ENCODE results near the gene DLX6.

The DLX6 gene

GRCh38 chr7:96989241-96989858 is 16.0 kb upstream of the DLX6 start:
- no peak for DNase-seq (ENCODE audit: low spot score)
- Mint-ChIP-seq H3K4me3 (no peak overlapping the region), H3K4me1 (ENCODE audit: low read depth) (no peaks in the 10 kb centered on the region), H3K27me3 (ENCODE audit: low read depth) (peaks cover 83% of the 10 kb centered on the region), H3K27ac (no peak overlapping the region), H3K36me3 (ENCODE audit: low read depth) (peaks cover 3% of the 10 kb centered on the region), H3K9me3 (no peaks in the 10 kb centered on the region)

- Mint-ChIP-seq H3K36me3 (ENCODE audit: low read depth) (peaks cover 3% of the 10 kb centered on the region), H3K4me1 (ENCODE audit: low read depth) (no peaks in the 10 kb centered on the region), H3K9me3 (no peaks in the 10 kb centered on the region), H3K4me3 (no peak overlapping the region), H3K27ac (no peak overlapping the region), H3K27me3 (ENCODE audit: low read depth) (peaks cover 85% of the 10 kb centered on the region)
- no peak for DNase-seq (ENCODE audit: low spot score)
Observed at GRCh38 chr7:96989859-96990317, 15.5 kb upstream of the DLX6 start.

GRCh38 chr7:96991546-96992191 is 13.7 kb upstream of the DLX6 start:
- DNase-seq (ENCODE audit: low spot score) = no peak
- Mint-ChIP-seq H3K4me1 (ENCODE audit: low read depth) (no peaks in the 10 kb centered on the region), H3K27ac (no peak overlapping the region), H3K27me3 (ENCODE audit: low read depth) (peaks cover 93% of the 10 kb centered on the region), H3K4me3 (no peak overlapping the region), H3K9me3 (no peaks in the 10 kb centered on the region), H3K36me3 (ENCODE audit: low read depth) (peaks cover 3% of the 10 kb centered on the region)

- H3K9me3 Mint-ChIP-seq = no peaks in the 10 kb centered on the region
- H3K36me3 Mint-ChIP-seq (ENCODE audit: low read depth) = peaks cover 3% of the 10 kb centered on the region
- H3K4me3 Mint-ChIP-seq = no peak overlapping the region
- no peak for DNase-seq (ENCODE audit: low spot score)
- no peaks in the 10 kb centered on the region for H3K4me1 Mint-ChIP-seq (ENCODE audit: low read depth)
- peak overlapping the region; percentile 63 for H3K27ac Mint-ChIP-seq
- H3K27me3 Mint-ChIP-seq (ENCODE audit: low read depth) = peaks cover 94% of the 10 kb centered on the region
Observed at GRCh38 chr7:96992192-96993005, 13.0 kb upstream of the DLX6 start.

GRCh38 chr7:96993094-96993865 is 12.1 kb upstream of the DLX6 start:
- Mint-ChIP-seq H3K27ac (no peak overlapping the region), H3K36me3 (ENCODE audit: low read depth) (peaks cover 3% of the 10 kb centered on the region), H3K27me3 (ENCODE audit: low read depth) (peaks cover 96% of the 10 kb centered on the region), H3K4me1 (ENCODE audit: low read depth) (no peaks in the 10 kb centered on the region), H3K4me3 (no peak overlapping the region), H3K9me3 (no peaks in the 10 kb centered on the region)
- no peak for DNase-seq (ENCODE audit: low spot score)

- no peak overlapping the region for H3K4me3 Mint-ChIP-seq
- DNase-seq (ENCODE audit: low spot score) = no peak
- H3K27ac Mint-ChIP-seq = no peak overlapping the region
- H3K27me3 Mint-ChIP-seq (ENCODE audit: low read depth) = peaks cover 95% of the 10 kb centered on the region
- H3K36me3 Mint-ChIP-seq (ENCODE audit: low read depth) = peaks cover 3% of the 10 kb centered on the region
- H3K9me3 Mint-ChIP-seq = no peaks in the 10 kb centered on the region
- no peaks in the 10 kb centered on the region for H3K4me1 Mint-ChIP-seq (ENCODE audit: low read depth)
Observed at GRCh38 chr7:96993980-96994379, 11.4 kb upstream of the DLX6 start.

GRCh38 chr7:96995406-96996110 is 9.8 kb upstream of the DLX6 start:
- no peaks in the 10 kb centered on the region for H3K4me1 Mint-ChIP-seq (ENCODE audit: low read depth)
- H3K36me3 Mint-ChIP-seq (ENCODE audit: low read depth) = peaks cover 3% of the 10 kb centered on the region
- no peak for DNase-seq (ENCODE audit: low spot score)
- no peak overlapping the region for H3K4me3 Mint-ChIP-seq
- H3K27me3 Mint-ChIP-seq (ENCODE audit: low read depth) = peaks cover 96% of the 10 kb centered on the region
- no peak overlapping the region for H3K27ac Mint-ChIP-seq
- no peaks in the 10 kb centered on the region for H3K9me3 Mint-ChIP-seq

GRCh38 chr7:96996111-96996957 is 9.0 kb upstream of the DLX6 start:
- no peak for DNase-seq (ENCODE audit: low spot score)
- Mint-ChIP-seq H3K4me1 (ENCODE audit: low read depth) (no peaks in the 10 kb centered on the region), H3K27me3 (ENCODE audit: low read depth) (peaks cover 97% of the 10 kb centered on the region), H3K36me3 (ENCODE audit: low read depth) (peaks cover 3% of the 10 kb centered on the region), H3K4me3 (no peak overlapping the region), H3K27ac (peak overlapping the region; percentile 65), H3K9me3 (no peaks in the 10 kb centered on the region)

GRCh38 chr7:96996958-96997511 is 8.3 kb upstream of the DLX6 start:
- H3K4me3 Mint-ChIP-seq = no peak overlapping the region
- H3K27ac Mint-ChIP-seq = peak overlapping the region; percentile 65
- no peaks in the 10 kb centered on the region for H3K4me1 Mint-ChIP-seq (ENCODE audit: low read depth)
- H3K9me3 Mint-ChIP-seq = no peaks in the 10 kb centered on the region
- peaks cover 96% of the 10 kb centered on the region for H3K27me3 Mint-ChIP-seq (ENCODE audit: low read depth)
- peaks cover 3% of the 10 kb centered on the region for H3K36me3 Mint-ChIP-seq (ENCODE audit: low read depth)
- no peak for DNase-seq (ENCODE audit: low spot score)

- H3K27ac Mint-ChIP-seq = no peak overlapping the region
- H3K4me3 Mint-ChIP-seq = no peak overlapping the region
- H3K4me1 Mint-ChIP-seq (ENCODE audit: low read depth) = no peaks in the 10 kb centered on the region
- no peak for DNase-seq (ENCODE audit: low spot score)
- peaks cover 3% of the 10 kb centered on the region for H3K36me3 Mint-ChIP-seq (ENCODE audit: low read depth)
- peaks cover 96% of the 10 kb centered on the region for H3K27me3 Mint-ChIP-seq (ENCODE audit: low read depth)
- no peaks in the 10 kb centered on the region for H3K9me3 Mint-ChIP-seq
Observed at GRCh38 chr7:96997512-96998032, 7.8 kb upstream of the DLX6 start.

GRCh38 chr7:96998333-96998732 is 7.0 kb upstream of the DLX6 start:
- no peak for DNase-seq (ENCODE audit: low spot score)
- Mint-ChIP-seq H3K36me3 (ENCODE audit: low read depth) (no peaks in the 10 kb centered on the region), H3K27me3 (ENCODE audit: low read depth) (peaks cover 96% of the 10 kb centered on the region), H3K4me1 (ENCODE audit: low read depth) (no peaks in the 10 kb centered on the region), H3K4me3 (no peak overlapping the region), H3K9me3 (no peaks in the 10 kb centered on the region), H3K27ac (no peak overlapping the region)

GRCh38 chr7:96998744-96999143 is 6.6 kb upstream of the DLX6 start:
- H3K36me3 Mint-ChIP-seq (ENCODE audit: low read depth) = no peaks in the 10 kb centered on the region
- DNase-seq (ENCODE audit: low spot score) = no peak
- H3K27ac Mint-ChIP-seq = no peak overlapping the region
- no peak overlapping the region for H3K4me3 Mint-ChIP-seq
- no peaks in the 10 kb centered on the region for H3K4me1 Mint-ChIP-seq (ENCODE audit: low read depth)
- no peaks in the 10 kb centered on the region for H3K9me3 Mint-ChIP-seq
- H3K27me3 Mint-ChIP-seq (ENCODE audit: low read depth) = peaks cover 96% of the 10 kb centered on the region
